Mucosa of descending colon (tissue), 3 donors: ENCODE measurements around the gene LAMB4. TPM values are rescaled to one million over a fixed set of nuclear protein-coding genes. Genes with fewer than 3 reads are reported as not detected.

ENCODE experiments used
- ATAC-seq: fragments of 200-7000 bp; cut with Tn5 transposase; one replicate; pipeline ENCODE4 v1.9.1; 2020; ENCODE audit warnings: mild to moderate bottlenecking, moderate library complexity
- DNase-seq, 3 donors: peaks; one replicate each; pipeline ENCODE4 v3.0.0-alpha.2; 2020
- H3K36me3 ChIP-seq: fragments of 200-600 bp; one replicate; pipeline ENCODE4 v1.8.0; 2021; ENCODE audit warnings: low read depth, mild to moderate bottlenecking
- H3K4me1 ChIP-seq: fragments of 200-600 bp; one replicate; pipeline ENCODE4 v1.8.0; 2021; ENCODE audit warnings: low read depth, mild to moderate bottlenecking
- H3K4me3 ChIP-seq: fragments of 200-600 bp; one replicate; pipeline ENCODE4 v1.8.0; 2021; ENCODE audit warnings: mild to moderate bottlenecking
- H3K9me3 ChIP-seq: fragments of 200-600 bp; one replicate; pipeline ENCODE4 v1.8.0; 2021; ENCODE audit warnings: mild to moderate bottlenecking
- intact Hi-C, 2 donors: fragments of 100-400 bp; cut with DNase I in 1 of 2; cut with micrococcal nuclease in 1 of 2; formaldehyde crosslinking; loops; one replicate each; pipeline versions ENCODE4 v1.11.0 to v1.11.1; 2022; cut with DNase I, micrococcal nuclease
- total RNA-seq, 3 donors: library from RNA; stranded (reverse); fragmentation: NEBNext Ultra II Directional in 2 of 3; extraction: Animal tissue kit (Norgen Biotek cat#: 25700) in 2 of 3; gene quantifications; one replicate each; pipeline versions ENCODE4 v1.2.1 to v1.2.4, GENCODE V29; 2021 to 2023
- TF ChIP-seq, protein P1 (sequence below): fragments of 200-600 bp; IDR thresholded peaks from one replicate; pipeline ENCODE4 v1.8.0; 2022; ENCODE audit warnings: antibody characterized with exemption, mild to moderate bottlenecking
- donor health status: DM: no; HTN: no; CAD: no; lungs with moderate emphysema.
- donor health status: DM: no; HTN: no; CAD: no.
- donor health status: DM: no; HTN: yes; CAD: no.

LAMB4 gene
- total RNA-seq, 3 donors from 2014 or later = 0.22 TPM; not detected in 2

DNA sequence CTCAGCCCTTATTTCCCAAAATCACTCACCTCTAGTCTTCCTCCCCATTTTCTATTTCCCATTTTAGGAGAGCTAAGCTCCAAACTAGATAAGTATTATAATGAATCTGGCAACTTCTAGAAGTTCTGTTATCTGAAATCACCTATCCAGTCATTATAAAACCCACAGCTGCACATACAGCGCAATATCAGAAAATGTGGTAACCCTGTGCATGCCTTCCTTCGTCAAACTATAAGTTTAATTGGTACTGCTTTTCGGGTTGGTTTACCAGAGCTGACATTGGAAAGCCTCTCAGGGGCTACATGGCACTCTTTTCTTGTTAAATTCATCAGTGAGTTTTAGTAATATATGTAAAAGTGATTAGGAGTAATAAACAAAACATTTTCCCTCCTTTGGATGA lies 1.6 kb downstream of the LAMB4 start:
- ATAC-seq (no peak), DNase-seq (no peak)
- Histone ChIP-seq H3K4me1 (no peaks in the 10 kb centered on the region), H3K4me3 (no peak overlapping the region), H3K9me3 (no peaks in the 10 kb centered on the region), H3K36me3 (no peaks in the 10 kb centered on the region)
- intact Hi-C loops = no loop called here
- TF ChIP-seq, protein P1, sequence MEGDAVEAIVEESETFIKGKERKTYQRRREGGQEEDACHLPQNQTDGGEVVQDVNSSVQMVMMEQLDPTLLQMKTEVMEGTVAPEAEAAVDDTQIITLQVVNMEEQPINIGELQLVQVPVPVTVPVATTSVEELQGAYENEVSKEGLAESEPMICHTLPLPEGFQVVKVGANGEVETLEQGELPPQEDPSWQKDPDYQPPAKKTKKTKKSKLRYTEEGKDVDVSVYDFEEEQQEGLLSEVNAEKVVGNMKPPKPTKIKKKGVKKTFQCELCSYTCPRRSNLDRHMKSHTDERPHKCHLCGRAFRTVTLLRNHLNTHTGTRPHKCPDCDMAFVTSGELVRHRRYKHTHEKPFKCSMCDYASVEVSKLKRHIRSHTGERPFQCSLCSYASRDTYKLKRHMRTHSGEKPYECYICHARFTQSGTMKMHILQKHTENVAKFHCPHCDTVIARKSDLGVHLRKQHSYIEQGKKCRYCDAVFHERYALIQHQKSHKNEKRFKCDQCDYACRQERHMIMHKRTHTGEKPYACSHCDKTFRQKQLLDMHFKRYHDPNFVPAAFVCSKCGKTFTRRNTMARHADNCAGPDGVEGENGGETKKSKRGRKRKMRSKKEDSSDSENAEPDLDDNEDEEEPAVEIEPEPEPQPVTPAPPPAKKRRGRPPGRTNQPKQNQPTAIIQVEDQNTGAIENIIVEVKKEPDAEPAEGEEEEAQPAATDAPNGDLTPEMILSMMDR = no peak

DNA sequence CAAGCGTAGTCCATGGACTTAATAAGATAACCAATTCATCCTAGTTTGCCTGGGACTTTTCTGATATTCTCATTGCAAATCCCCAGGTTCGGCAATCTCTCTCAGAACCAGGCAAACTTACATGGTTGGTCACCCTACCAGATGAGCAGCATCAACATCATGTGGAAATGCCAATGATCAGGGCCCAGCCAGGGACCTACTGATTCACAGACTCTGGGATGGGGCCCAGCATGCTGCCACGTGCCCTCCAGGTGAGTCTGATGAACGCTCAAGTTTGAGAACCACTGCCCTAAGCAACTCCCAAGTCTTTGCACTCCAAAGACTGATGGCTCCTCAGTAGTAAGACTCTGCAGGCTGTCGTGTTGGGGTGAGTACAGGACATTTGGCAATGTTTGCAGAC lies 2.7 kb downstream of the LAMB4 start:
- TF ChIP-seq, protein P1 = no peak
- Histone ChIP-seq H3K36me3 (no peaks in the 10 kb centered on the region), H3K4me3 (no peak overlapping the region), H3K4me1 (no peaks in the 10 kb centered on the region), H3K9me3 (no peaks in the 10 kb centered on the region)
- intact Hi-C loops = no loop called here
- no peak for DNase-seq
- no peak for ATAC-seq

DNA sequence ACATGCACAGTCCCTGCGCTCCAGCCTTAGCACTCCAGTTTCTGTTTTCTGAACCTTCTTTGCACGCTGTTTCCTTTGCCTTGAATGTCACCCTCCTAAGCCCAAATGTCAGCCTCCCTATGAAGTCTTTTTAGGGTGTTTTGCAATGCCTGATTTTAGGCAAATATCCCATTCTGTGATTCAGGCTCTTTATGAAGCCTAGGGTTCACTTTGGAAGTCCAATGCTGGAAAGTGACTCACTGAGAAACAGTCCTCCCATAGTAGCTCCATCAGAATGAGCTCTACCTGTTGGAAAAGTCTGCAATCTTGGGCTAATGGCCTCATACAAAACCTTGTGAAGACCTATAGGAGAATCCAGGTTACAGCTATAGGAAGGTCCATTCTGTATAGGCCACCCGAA lies 5.3 kb downstream of the LAMB4 start:
- Histone ChIP-seq H3K9me3 (no peaks in the 10 kb centered on the region), H3K4me3 (no peak overlapping the region), H3K4me1 (no peaks in the 10 kb centered on the region), H3K36me3 (no peaks in the 10 kb centered on the region)
- TF ChIP-seq, protein P1 = no peak
- intact Hi-C loops = no loop called here
- ATAC-seq (no peak), DNase-seq (no peak)

DNA sequence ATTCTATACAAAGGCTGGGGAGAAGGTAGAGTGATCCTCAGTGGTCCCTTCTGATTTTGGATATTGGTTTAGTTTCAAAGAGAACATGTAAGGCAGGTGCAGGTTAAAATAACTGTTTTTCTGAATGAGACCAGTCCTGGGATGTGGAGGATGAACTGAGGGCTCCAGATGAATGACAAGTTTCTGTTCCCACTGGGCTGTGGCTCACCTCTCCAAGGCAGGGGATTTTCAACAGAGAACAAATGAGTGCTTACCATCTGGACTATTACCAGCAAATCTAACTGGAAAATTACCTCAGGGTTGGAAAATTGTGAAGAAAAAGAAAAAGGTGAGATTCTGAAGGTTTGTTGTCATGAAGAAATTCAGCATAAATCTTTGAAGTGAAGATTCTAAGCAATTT lies 8.0 kb downstream of the LAMB4 start:
- TF ChIP-seq, protein P1 = no peak
- DNase-seq (no peak), ATAC-seq (no peak)
- no peaks in the 10 kb centered on the region for H3K4me1 ChIP-seq
- intact Hi-C loops = no loop called here
- no peak overlapping the region for H3K4me3 ChIP-seq
- H3K9me3 ChIP-seq = no peaks in the 10 kb centered on the region
- no peaks in the 10 kb centered on the region for H3K36me3 ChIP-seq

DNA sequence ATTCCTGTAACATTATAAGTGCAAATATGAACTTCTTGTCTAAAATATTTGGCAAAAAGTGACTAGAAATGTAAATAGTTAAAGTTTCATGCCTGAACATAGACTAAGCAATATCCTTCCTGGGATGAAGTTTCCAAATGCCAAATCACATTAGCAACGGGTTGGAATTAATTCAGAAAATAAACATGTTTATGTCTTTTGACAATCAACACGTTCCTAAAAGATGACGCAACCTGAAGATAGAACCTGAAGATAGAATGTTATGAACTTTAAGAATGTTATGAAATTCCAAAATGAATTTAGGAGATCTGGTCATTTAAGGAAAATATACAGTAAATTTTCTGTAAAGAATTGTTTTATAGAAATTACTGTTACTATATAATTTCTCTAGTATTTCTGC lies 9.2 kb downstream of the LAMB4 start:
- Histone ChIP-seq H3K9me3 (no peaks in the 10 kb centered on the region), H3K4me3 (no peak overlapping the region), H3K36me3 (no peaks in the 10 kb centered on the region), H3K4me1 (no peaks in the 10 kb centered on the region)
- ATAC-seq (no peak), DNase-seq (no peak)
- intact Hi-C loops = no loop called here
- TF ChIP-seq, protein P1 = no peak

DNA sequence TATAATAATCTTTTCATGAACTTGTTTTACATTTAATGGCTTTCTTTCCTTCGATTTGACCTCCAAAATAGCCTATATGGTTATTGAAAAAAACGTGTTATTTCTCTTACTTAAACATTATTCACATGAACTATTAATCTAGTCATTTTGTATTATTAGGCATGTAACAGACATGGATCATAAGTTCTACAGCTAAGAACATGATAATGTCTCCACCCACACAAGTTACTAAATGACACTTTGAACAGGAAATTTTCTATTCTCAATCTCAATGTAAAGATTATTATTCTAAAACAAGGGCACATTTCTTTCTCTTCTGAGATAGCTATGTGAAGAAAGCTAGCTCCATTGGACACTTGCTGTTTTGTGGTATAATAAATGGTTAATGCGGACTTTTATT lies 10.0 kb downstream of the LAMB4 start:
- TF ChIP-seq, protein P1 = no peak
- H3K4me1 ChIP-seq = no peaks in the 10 kb centered on the region
- intact Hi-C loops = no loop called here
- no peaks in the 10 kb centered on the region for H3K36me3 ChIP-seq
- no peak overlapping the region for H3K4me3 ChIP-seq
- DNase-seq (no peak), ATAC-seq (no peak)
- H3K9me3 ChIP-seq = no peaks in the 10 kb centered on the region
